ENCODE data around the gene MALAT1. TPM values are rescaled to one million over a fixed set of nuclear protein-coding genes. Genes with fewer than 3 reads are reported as not detected.

Gene MALAT1
- total and polyA plus RNA-seq, 2 of the 13 experiments (the other 11 are each of a cell fraction or from before 2014, with no cell fraction given), result 143 to 1,237 TPM

GRCh38 chr11:65487467-65488272, 11.2 kb upstream of the MALAT1 start (continued):
- TF ChIP-seq ZBTB7B (CRISPR knock-in tag; IDR thresholded peaks at IDR 0.05) (peak; percentile 95), ZFP90 (CRISPR knock-in tag; IDR thresholded peaks at IDR 0.05; ENCODE audit: borderline replicate concordance) (no peak), ZNF513 (CRISPR knock-in tag; conservative IDR thresholded peaks at IDR 0.05) (no peak), ZNF256 (CRISPR knock-in tag; conservative IDR thresholded peaks at IDR 0.05) (no peak), CENPBD1 (CRISPR knock-in tag; IDR thresholded peaks at IDR 0.05; ENCODE audit: borderline replicate concordance, low read depth) (no peak), NFIB (CRISPR knock-in tag; IDR thresholded peaks at IDR 0.05; ENCODE audit: borderline replicate concordance) (no peak), AFF4 (CRISPR knock-in tag; IDR thresholded peaks at IDR 0.05) (no peak), ZNF280B (CRISPR knock-in tag; IDR thresholded peaks at IDR 0.05; ENCODE audit: borderline replicate concordance) (no peak), DZIP1 (CRISPR knock-in tag; IDR thresholded peaks at IDR 0.05) (no peak; the same call in 1 of the 2 replicates), ERF (CRISPR knock-in tag; IDR thresholded peaks at IDR 0.05) (peak; percentile 26; the same call in 1 of the 2 replicates), GMEB1 (CRISPR knock-in tag; IDR thresholded peaks at IDR 0.05; ENCODE audit: borderline replicate concordance) (peak; percentile 41; the same call in 1 of the 2 replicates), TFDP2 (CRISPR knock-in tag; IDR thresholded peaks at IDR 0.05) (no peak), CBX2 (IDR thresholded peaks at IDR 0.05; ENCODE audit: low read depth, low read length) (no peak), CBX2 (CRISPR knock-in tag; IDR thresholded peaks at IDR 0.05; ENCODE audit: low read depth) (no peak)

All from HepG2 (cell line).